ENCODE measurements around the gene TRABD.

DNA sequence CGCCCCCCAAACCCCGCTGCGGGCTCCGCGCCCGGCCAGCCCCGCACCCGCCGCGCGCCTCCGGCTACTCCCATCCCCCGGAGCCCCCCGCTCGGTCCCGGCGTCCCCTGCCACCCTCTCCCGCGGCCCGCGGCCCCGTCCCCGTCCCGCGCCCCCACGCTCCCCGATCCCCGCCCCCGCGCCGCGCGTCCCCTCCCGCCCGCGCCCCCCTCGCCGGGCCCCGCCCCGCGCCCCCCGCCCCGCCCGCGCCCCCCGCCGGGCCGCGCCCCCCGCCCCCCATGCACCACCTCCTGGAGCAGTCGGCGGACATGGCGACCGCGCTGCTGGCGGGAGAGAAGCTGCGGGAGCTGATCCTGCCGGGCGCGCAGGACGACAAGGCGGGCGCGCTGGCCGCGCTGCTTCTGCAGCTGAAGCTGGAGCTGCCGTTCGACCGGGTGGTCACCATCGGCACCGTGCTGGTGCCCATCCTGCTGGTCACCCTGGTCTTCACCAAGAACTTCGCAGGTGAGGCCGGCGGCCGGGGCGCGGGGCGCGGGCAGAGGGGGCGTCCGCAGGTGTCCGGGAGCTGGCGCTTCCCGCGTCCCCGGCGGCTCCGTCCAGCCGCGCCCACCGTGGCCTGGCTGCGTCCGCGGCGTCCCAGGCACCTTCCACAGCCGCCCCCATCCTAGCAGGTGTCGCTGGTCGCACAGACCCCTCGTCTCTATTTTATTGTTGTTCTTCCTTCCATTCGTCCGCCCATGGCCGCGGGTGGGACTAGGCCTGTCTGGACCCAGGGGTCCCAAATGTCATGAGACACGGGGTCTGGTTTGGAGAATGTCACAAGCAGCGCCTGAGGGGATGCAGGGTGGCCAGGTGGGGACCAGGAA is 15.0 kb upstream of the TRABD start, which contains the start of gene PANX2:
- TF ChIP-seq EZH2 (optimal IDR thresholded peaks at IDR 0.05; ENCODE audit: low read depth, low read length) = no peak
- TF ChIP-seq, protein P1, sequence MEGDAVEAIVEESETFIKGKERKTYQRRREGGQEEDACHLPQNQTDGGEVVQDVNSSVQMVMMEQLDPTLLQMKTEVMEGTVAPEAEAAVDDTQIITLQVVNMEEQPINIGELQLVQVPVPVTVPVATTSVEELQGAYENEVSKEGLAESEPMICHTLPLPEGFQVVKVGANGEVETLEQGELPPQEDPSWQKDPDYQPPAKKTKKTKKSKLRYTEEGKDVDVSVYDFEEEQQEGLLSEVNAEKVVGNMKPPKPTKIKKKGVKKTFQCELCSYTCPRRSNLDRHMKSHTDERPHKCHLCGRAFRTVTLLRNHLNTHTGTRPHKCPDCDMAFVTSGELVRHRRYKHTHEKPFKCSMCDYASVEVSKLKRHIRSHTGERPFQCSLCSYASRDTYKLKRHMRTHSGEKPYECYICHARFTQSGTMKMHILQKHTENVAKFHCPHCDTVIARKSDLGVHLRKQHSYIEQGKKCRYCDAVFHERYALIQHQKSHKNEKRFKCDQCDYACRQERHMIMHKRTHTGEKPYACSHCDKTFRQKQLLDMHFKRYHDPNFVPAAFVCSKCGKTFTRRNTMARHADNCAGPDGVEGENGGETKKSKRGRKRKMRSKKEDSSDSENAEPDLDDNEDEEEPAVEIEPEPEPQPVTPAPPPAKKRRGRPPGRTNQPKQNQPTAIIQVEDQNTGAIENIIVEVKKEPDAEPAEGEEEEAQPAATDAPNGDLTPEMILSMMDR (IDR thresholded peaks at IDR 0.05; ENCODE audit: low read length) = no peak
